Tibial nerve (tissue), 4 donors: ENCODE data around the gene NFKB1. TPM values are rescaled to one million over a fixed set of nuclear protein-coding genes. Genes with fewer than 3 reads are reported as not detected.

Source experiments
- DNase-seq, 2 donors: peaks; one replicate each; pipeline ENCODE4 v3.0.0-alpha.2; 2019; ENCODE audit warnings: low spot score in 2 of 2
- H3K27ac ChIP-seq, 4 donors: fragments of 200-600 bp; sonication (generic) in 3 of 4; one replicate each; pipeline ENCODE4 v1.5.1; 2017 to 2019; ENCODE audit warnings: mild to moderate bottlenecking in 1 of 4
- H3K27me3 ChIP-seq, 2 donors: fragments of 200-600 bp; sonication (generic) in 1 of 2; one replicate each; pipeline versions ENCODE4 v1.5.1 to v1.6.0; 2017 to 2019
- H3K36me3 ChIP-seq, 3 donors: fragments of 200-600 bp; sonication (generic); one replicate each; pipeline ENCODE4 v1.5.1; 2018 to 2019
- H3K4me1 ChIP-seq, 4 donors: fragments of 200-600 bp; sonication (generic) in 3 of 4; one replicate each; pipeline ENCODE4 v1.5.1; 2017 to 2019
- H3K4me3 ChIP-seq, 4 donors: fragments of 200-600 bp; sonication (generic) in 3 of 4; one replicate each; pipeline ENCODE4 v1.5.1; 2017 to 2019; ENCODE audit warnings: mild to moderate bottlenecking in 1 of 4, moderate library complexity in 1 of 4
- H3K9me3 ChIP-seq, 4 donors: fragments of 200-600 bp; sonication (generic) in 3 of 4; one replicate each; pipeline ENCODE4 v1.5.1; 2017 to 2019
- EP300 ChIP-seq, 2 donors: sonication (generic); formaldehyde crosslinking; IDR thresholded peaks; one replicate each; pipeline ENCODE4 v1.6.1; 2017; ENCODE audit warnings: antibody characterized with exemption in 2 of 2, mild to moderate bottlenecking in 1 of 2
- POLR2A ChIP-seq, 2 donors: fragments of 450-650 bp; IDR thresholded peaks; one replicate each; pipeline ENCODE4 v1.6.1; 2017; ENCODE audit warnings: antibody characterized with exemption in 2 of 2, mild to moderate bottlenecking in 2 of 2, moderate library complexity in 2 of 2
- WGBS, 2 donors: methylation state at CpG; one replicate each; pipeline ENCODE4 v1.1.5; 2018; 5-methylcytosine and 5-hydroxymethylcytosine counted together
- total RNA-seq, 4 donors: library from RNA; depleted of rRNA; stranded (reverse); fragments of >200 nt; gene quantifications; one replicate each; pipeline ENCODE4 v1.1.0, GENCODE V29; 2016
- TF ChIP-seq, protein P1 (sequence below), 5 experiments: fragments of 200-600 bp in 3 of 5; fragments of 450-650 bp in 2 of 5; sonication (generic) in 3 of 5; IDR thresholded peaks; one replicate each; pipeline ENCODE4 v1.5.1; 2016 to 2019; ENCODE audit warnings: antibody characterized with exemption in 5 of 5, mild to moderate bottlenecking in 3 of 5, moderate library complexity in 2 of 5

Gene NFKB1
- total RNA-seq, 4 donors from 2014 or later = 21.6 to 44.8 (median 28.3) TPM

DNA sequence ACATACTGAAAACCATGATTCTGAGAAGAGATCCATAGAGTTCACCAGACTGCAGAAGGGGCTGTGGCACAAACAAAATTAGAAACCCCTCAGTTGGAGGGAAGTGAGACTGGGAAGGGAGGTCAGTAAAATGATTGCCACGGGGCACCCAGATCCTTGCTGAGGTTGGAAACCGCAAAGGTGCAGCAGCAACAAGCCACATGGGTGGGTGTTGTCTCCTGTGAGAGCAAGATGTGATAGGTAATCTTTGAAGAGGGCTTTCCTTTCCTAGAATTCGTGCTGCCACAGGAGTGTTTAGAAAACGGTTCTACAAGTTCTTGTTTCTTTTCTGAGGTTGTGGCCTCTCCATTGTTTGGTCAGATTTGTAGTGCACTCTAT, 85.5 kb downstream of the NFKB1 start:
- peaks cover 0 to 88% (median 0%) of the 10 kb centered on the region in 3 donors for H3K36me3 ChIP-seq

DNA sequence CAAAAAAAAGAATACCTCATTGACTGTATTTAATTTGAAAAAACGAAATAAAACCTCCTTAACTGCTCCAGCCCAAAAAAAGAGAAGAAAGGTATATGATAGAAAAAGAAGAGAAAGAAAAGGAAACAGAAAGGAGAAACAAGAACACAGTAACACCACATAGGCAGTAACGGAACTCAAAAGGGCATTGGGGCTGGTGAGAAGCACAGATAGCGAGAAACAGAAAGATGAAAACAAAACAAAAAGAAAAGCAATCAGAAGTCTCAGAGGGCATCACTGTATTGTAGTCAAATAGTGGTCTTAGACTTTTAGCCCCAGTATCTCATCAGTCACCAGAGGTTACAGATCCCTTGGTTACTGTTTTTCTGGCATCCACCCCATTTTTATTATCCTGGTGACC, 88.6 kb downstream of the NFKB1 start:
- peaks cover 0 to 12% (median 1%) of the 10 kb centered on the region in 4 donors for H3K9me3 ChIP-seq
- peaks cover 0 to 78% (median 0%) of the 10 kb centered on the region in 3 donors for H3K36me3 ChIP-seq
- no peaks in the 10 kb centered on the region for H3K4me1 ChIP-seq
- no peak overlapping the region for H3K4me3 ChIP-seq
- TF ChIP-seq, protein P1, sequence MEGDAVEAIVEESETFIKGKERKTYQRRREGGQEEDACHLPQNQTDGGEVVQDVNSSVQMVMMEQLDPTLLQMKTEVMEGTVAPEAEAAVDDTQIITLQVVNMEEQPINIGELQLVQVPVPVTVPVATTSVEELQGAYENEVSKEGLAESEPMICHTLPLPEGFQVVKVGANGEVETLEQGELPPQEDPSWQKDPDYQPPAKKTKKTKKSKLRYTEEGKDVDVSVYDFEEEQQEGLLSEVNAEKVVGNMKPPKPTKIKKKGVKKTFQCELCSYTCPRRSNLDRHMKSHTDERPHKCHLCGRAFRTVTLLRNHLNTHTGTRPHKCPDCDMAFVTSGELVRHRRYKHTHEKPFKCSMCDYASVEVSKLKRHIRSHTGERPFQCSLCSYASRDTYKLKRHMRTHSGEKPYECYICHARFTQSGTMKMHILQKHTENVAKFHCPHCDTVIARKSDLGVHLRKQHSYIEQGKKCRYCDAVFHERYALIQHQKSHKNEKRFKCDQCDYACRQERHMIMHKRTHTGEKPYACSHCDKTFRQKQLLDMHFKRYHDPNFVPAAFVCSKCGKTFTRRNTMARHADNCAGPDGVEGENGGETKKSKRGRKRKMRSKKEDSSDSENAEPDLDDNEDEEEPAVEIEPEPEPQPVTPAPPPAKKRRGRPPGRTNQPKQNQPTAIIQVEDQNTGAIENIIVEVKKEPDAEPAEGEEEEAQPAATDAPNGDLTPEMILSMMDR (IDR thresholded peaks at IDR 0.05) = no peak
- TF ChIP-seq POLR2A (IDR thresholded peaks at IDR 0.05) (no peak), EP300 (IDR thresholded peaks at IDR 0.05) (no peak)
- 88 to 92% methylated on average over 3 of the region's 3 CpGs for WGBS, 2 donors
- no peak overlapping the region for H3K27ac ChIP-seq
- no peaks in the 10 kb centered on the region for H3K27me3 ChIP-seq
- DNase-seq = no peak

More for the DNA sequence above, 85.5 kb downstream of the NFKB1 start:
- DNase-seq = no peak
- no peak overlapping the region for H3K27ac ChIP-seq
- no peak overlapping the region for H3K4me3 ChIP-seq
- H3K4me1 ChIP-seq = no peaks in the 10 kb centered on the region
- TF ChIP-seq POLR2A (IDR thresholded peaks at IDR 0.05) (no peak), EP300 (IDR thresholded peaks at IDR 0.05) (no peak)
- TF ChIP-seq, protein P1 (IDR thresholded peaks at IDR 0.05) = no peak
- no peaks in the 10 kb centered on the region for H3K27me3 ChIP-seq
- peaks cover 0 to 11% (median 1%) of the 10 kb centered on the region in 4 donors for H3K9me3 ChIP-seq
- WGBS, 2 donors = 82 to 84% methylated on average over 4 of the region's 4 CpGs

DNA sequence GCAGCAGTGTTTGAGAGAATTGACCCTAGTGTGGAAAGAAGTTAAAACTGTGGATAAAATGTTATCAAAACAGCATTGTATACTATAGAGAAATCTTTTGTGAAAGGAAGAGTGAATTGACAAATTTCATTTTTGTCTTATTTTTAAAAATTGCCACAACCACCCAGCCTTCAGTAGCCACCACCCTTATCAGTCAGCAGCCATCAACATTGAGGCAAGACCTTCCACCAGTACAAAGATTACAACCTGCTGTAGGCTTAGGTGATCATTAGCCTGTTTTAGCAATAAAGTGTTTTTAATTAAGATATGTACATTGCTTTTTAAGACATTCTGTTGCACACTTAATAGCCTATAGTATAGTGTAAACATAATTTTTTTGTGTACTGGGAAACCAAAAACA, 91.1 kb downstream of the NFKB1 start:
- TF ChIP-seq POLR2A (IDR thresholded peaks at IDR 0.05) (no peak), EP300 (IDR thresholded peaks at IDR 0.05) (no peak)
- TF ChIP-seq, protein P1 (IDR thresholded peaks at IDR 0.05) = no peak

DNA sequence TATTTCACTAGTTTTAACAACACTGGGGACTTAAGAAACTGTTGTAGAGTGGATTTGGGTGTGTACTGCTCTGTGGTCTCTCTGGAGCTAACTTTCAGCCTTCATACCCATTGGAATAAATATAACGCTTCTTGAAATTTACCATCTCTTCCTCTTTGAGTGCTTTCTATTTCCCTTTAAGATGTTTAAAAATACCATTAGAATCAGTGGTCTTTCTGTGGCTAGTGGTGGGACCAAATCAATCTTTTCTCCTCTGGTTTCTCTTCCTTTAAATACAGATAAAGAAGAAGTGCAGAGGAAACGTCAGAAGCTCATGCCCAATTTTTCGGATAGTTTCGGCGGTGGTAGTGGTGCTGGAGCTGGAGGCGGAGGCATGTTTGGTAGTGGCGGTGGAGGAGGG, 92.0 kb downstream of the NFKB1 start:
- peaks cover 0 to 78% (median 0%) of the 10 kb centered on the region in 3 donors for H3K36me3 ChIP-seq
- H3K4me3 ChIP-seq = no peak overlapping the region
- no peaks in the 10 kb centered on the region for H3K27me3 ChIP-seq
- WGBS, 2 donors = 86% methylated on average over 7 of the region's 7 CpGs
- no peak for TF ChIP-seq POLR2A (IDR thresholded peaks at IDR 0.05)
- TF ChIP-seq, protein P1 (IDR thresholded peaks at IDR 0.05) = no peak
- no peak for TF ChIP-seq EP300 (IDR thresholded peaks at IDR 0.05)
- no peak overlapping the region for H3K27ac ChIP-seq
- no peak for DNase-seq
- peaks cover 0 to 12% (median 1%) of the 10 kb centered on the region in 4 donors for H3K9me3 ChIP-seq
- no peaks in the 10 kb centered on the region for H3K4me1 ChIP-seq

More for the DNA sequence above, 91.1 kb downstream of the NFKB1 start:
- no peak overlapping the region for H3K4me3 ChIP-seq
- no peak overlapping the region for H3K27ac ChIP-seq
- H3K4me1 ChIP-seq = no peaks in the 10 kb centered on the region
- H3K9me3 ChIP-seq = peaks cover 0 to 12% (median 1%) of the 10 kb centered on the region in 4 donors
- no peaks in the 10 kb centered on the region for H3K27me3 ChIP-seq
- no peak for DNase-seq
- H3K36me3 ChIP-seq = peaks cover 0 to 78% (median 0%) of the 10 kb centered on the region in 3 donors

DNA sequence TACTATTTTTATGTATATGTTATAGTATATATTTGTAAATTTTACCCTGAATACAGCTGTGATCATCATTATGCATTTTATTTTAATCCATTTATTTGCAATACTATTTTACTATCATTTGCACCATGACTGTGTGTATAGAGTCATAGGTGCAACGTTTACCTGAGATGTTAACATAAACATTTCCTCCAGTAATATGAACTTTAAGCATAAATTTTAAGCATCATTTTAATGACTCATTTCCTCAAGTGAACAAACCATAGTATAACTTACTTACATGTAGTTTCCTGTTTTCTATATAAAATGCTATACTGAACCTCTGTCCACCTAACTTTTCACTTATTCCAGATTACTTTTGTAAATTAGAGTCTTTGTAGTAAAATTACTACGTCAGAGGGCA, 92.8 kb downstream of the NFKB1 start:
- no peak for DNase-seq
- H3K9me3 ChIP-seq = peaks cover 0 to 12% (median 1%) of the 10 kb centered on the region in 4 donors
- no peak overlapping the region for H3K27ac ChIP-seq
- no peak overlapping the region for H3K4me3 ChIP-seq
- H3K36me3 ChIP-seq = peaks cover 0 to 86% (median 0%) of the 10 kb centered on the region in 3 donors
- TF ChIP-seq EP300 (IDR thresholded peaks at IDR 0.05) (no peak), POLR2A (IDR thresholded peaks at IDR 0.05) (no peak)
- TF ChIP-seq, protein P1 (IDR thresholded peaks at IDR 0.05) = no peak
- WGBS, 2 donors = 80 to 86% methylated on average over 2 of the region's 2 CpGs
- H3K27me3 ChIP-seq = no peaks in the 10 kb centered on the region
- H3K4me1 ChIP-seq = no peaks in the 10 kb centered on the region
